ENCODE measurements around the gene C1QL4. TPM values are rescaled to one million over a fixed set of nuclear protein-coding genes. Genes with fewer than 3 reads are reported as not detected.
"Not testable (repeated sequence)": the region's sequence is repeated elsewhere in the genome, so short reads cannot be mapped to it uniquely, and the experiment has no call there.

The C1QL4 gene
- total RNA-seq, 1 donor from 2014 or later: not detected

GRCh38 chr12:49314811-49315210 lies 22.2 kb downstream of the C1QL4 start:
- ChIA-PET CTCF (no interaction called here), POLR2A (no interaction called here)
- no peaks in the 10 kb centered on the region for H3K36me3 Mint-ChIP-seq (ENCODE audit: low read depth)
- peaks cover 9% of the 10 kb centered on the region for H3K27me3 Mint-ChIP-seq
- intact Hi-C loops (cut with micrococcal nuclease): no loop called here
- no peaks in the 10 kb centered on the region for H3K9me3 Mint-ChIP-seq
- TF ChIP-seq CTCF (IDR thresholded peaks at IDR 0.05): no peak
- H3K4me3 Mint-ChIP-seq: no peak overlapping the region
- H3K4me1 Mint-ChIP-seq: no peaks in the 10 kb centered on the region
- DNase-seq: no peak
- no peak overlapping the region for H3K27ac Mint-ChIP-seq
- no peak for ATAC-seq (ENCODE audit: low read depth)

- ATAC-seq (ENCODE audit: low read depth); H3K4me1 Mint-ChIP-seq; POLR2A ChIA-PET; CTCF ChIA-PET; intact Hi-C loops (cut with micrococcal nuclease); DNase-seq; H3K9me3 Mint-ChIP-seq; H3K36me3 Mint-ChIP-seq (ENCODE audit: low read depth); H3K4me3 Mint-ChIP-seq; H3K27ac Mint-ChIP-seq: not testable (repeated sequence)
- peaks cover 28% of the 10 kb centered on the region for H3K27me3 Mint-ChIP-seq
Measured at GRCh38 chr12:49310451-49311000, 26.5 kb downstream of the C1QL4 start.

GRCh38 chr12:49309386-49309785 lies 27.6 kb downstream of the C1QL4 start:
- H3K36me3 Mint-ChIP-seq (ENCODE audit: low read depth): no peaks in the 10 kb centered on the region
- DNase-seq (no peak), ATAC-seq (ENCODE audit: low read depth) (no peak)
- no peaks in the 10 kb centered on the region for H3K4me1 Mint-ChIP-seq
- POLR2A ChIA-PET: no interaction called here
- H3K27me3 Mint-ChIP-seq: peaks cover 26% of the 10 kb centered on the region
- CTCF ChIA-PET: no interaction called here
- H3K4me3 Mint-ChIP-seq: no peak overlapping the region
- H3K9me3 Mint-ChIP-seq: no peaks in the 10 kb centered on the region
- intact Hi-C loops (cut with micrococcal nuclease): no loop called here
- no peak for TF ChIP-seq CTCF (IDR thresholded peaks at IDR 0.05)
- H3K27ac Mint-ChIP-seq: no peak overlapping the region

GRCh38 chr12:49305762-49306510 lies 31.1 kb downstream of the C1QL4 start:
- intact Hi-C loops (cut with micrococcal nuclease): no loop called here
- no peak for TF ChIP-seq CTCF (IDR thresholded peaks at IDR 0.05)
- ATAC-seq (ENCODE audit: low read depth) (no peak), DNase-seq (no peak)
- ChIA-PET CTCF (no interaction called here), POLR2A (no interaction called here)
- no peak overlapping the region for H3K4me3 Mint-ChIP-seq
- H3K9me3 Mint-ChIP-seq: no peaks in the 10 kb centered on the region
- H3K4me1 Mint-ChIP-seq: no peaks in the 10 kb centered on the region
- no peak overlapping the region for H3K27ac Mint-ChIP-seq
- H3K36me3 Mint-ChIP-seq (ENCODE audit: low read depth): no peaks in the 10 kb centered on the region
- peaks cover 37% of the 10 kb centered on the region for H3K27me3 Mint-ChIP-seq

- ATAC-seq (ENCODE audit: low read depth) (no peak), DNase-seq (no peak)
- no peaks in the 10 kb centered on the region for H3K4me1 Mint-ChIP-seq
- H3K4me3 Mint-ChIP-seq: no peak overlapping the region
- intact Hi-C loops (cut with micrococcal nuclease): no loop called here
- peaks cover 39% of the 10 kb centered on the region for H3K27me3 Mint-ChIP-seq
- H3K36me3 Mint-ChIP-seq (ENCODE audit: low read depth): no peaks in the 10 kb centered on the region
- TF ChIP-seq CTCF (IDR thresholded peaks at IDR 0.05): no peak
- H3K9me3 Mint-ChIP-seq: no peaks in the 10 kb centered on the region
- ChIA-PET CTCF (interaction anchor here (1.0 kb wide), 2 partner anchors 11 to 15 kb away, joined by 3 to 5 read pairs; no protein-coding TSS in a partner anchor), POLR2A (interaction anchor here (0.6 kb wide), 1 partner anchor 13 kb away, joined by 5 read pairs; no protein-coding TSS in a partner anchor)
- no peak overlapping the region for H3K27ac Mint-ChIP-seq
Measured at GRCh38 chr12:49304161-49304560, 32.8 kb downstream of the C1QL4 start.

All from activated B cell treated with CpG ODN at 0.5 μM for 24 hours (primary cell).